Adrenal gland (tissue), 5 donors: ENCODE measurements around the gene TNRC6B.

Experiments
- CTCF ChIP-seq, 6 experiments: fragments of 450-650 bp in 4 of 6; fragments of 200-600 bp in 2 of 6; sonication (generic) in 1 of 6; IDR thresholded peaks; 1 replicate in 5 of 6; 2 replicates in 1 of 6; pipeline versions ENCODE4 v1.5.1 to v1.8.0; 2016 to 2021; ENCODE audit warnings: antibody characterized with exemption in 6 of 6, mild to moderate bottlenecking in 2 of 6, moderate library complexity in 1 of 6
- POLR2A ChIP-seq, 2 donors: fragments of 450-650 bp; IDR thresholded peaks; one replicate each; pipeline ENCODE4 v1.6.1; 2017; ENCODE audit warnings: antibody characterized with exemption in 2 of 2, mild to moderate bottlenecking in 2 of 2, moderate library complexity in 1 of 2
- donor health status: DM: no; HTN: no; CAD: no.

GRCh38 chr22:40334899-40335298, 157.2 kb downstream of the TNRC6B start:
- TF ChIP-seq CTCF (IDR thresholded peaks at IDR 0.05) (no peak), POLR2A (IDR thresholded peaks at IDR 0.05) (no peak)
